HepG2 (cell line): ENCODE measurements around the gene ANKS1A. TPM values are rescaled to one million over a fixed set of nuclear protein-coding genes. Genes with fewer than 3 reads are reported as not detected.

ENCODE experiments used
- ATAC-seq: fragments of 200-7000 bp; cut with Tn5 transposase; 3 replicates; pipeline ENCODE4 v1.9.1; 2020; ENCODE audit warnings: mild to moderate bottlenecking, moderate library complexity
- BruUV-seq: library from RNA; stranded (reverse); fragments of 400-500 nt; replicated peaks from 2 replicates; lab custom pipeline; 2021; lab: Mats Ljungman, UMichigan
- CTCF ChIA-PET: fragments of 300-600 bp; formaldehyde crosslinking; extraction: SDS; loops from one replicate; lab custom pipeline; 2021; ENCODE audit warnings: low total read pairs, inconsistent platforms, low intra/inter-chr PET ratio; lab: Yijun Ruan, JAX
- POLR2A ChIA-PET: fragments of 350-600 bp; sonication (Branson Sonifier 250); formaldehyde crosslinking; loops from one replicate; lab custom pipeline; 2020; ENCODE audit warnings: antibody characterized with exemption, inconsistent platforms; lab: Yijun Ruan, JAX
- DNase-seq: peaks from one replicate; pipeline ENCODE4 v3.0.0-alpha.2; 2015; ENCODE audit warnings: low spot score
- FAIRE-seq: peaks from 3 replicates; lab custom pipeline; 2011; peaks lifted over from hg19 to GRCh38; lab: Jason Lieb, UNC
- H2AFZ ChIP-seq: one replicate; pipeline ENCODE4 v1.6.1; 2011; ENCODE audit warnings: low read length, inconsistent platforms
- H3K27ac ChIP-seq: fragments of 300-600 bp; 3 replicates; pipeline ENCODE4 v1.8.0; 2011; ENCODE audit warnings: mixed run types, mild to moderate bottlenecking, mixed read lengths, low read length, inconsistent platforms; ENCODE audit not compliant: insufficient read depth; ENCODE audit errors: extremely low read length
- H3K27me3 ChIP-seq, 2 experiments: fragments of 200-600 bp in 1 of 2; 2 replicates in 1 of 2; 3 replicates in 1 of 2; pipeline versions ENCODE4 v1.6.0 to v1.8.0; 2011; ENCODE audit warnings: low read length in 2 of 2, mild to moderate bottlenecking in 2 of 2, moderate library complexity in 2 of 2, inconsistent platforms in 1 of 2; ENCODE audit not compliant: insufficient read depth in 2 of 2, control insufficient read depth in 1 of 2
- H3K36me3 ChIP-seq, 2 experiments: fragments of 200-600 bp in 1 of 2; replicated peaks in 1 of 2; 2 replicates in 1 of 2; 3 replicates in 1 of 2; pipeline versions ENCODE4 v1.5.1 to v1.8.0; 2011; ENCODE audit warnings: low read length in 2 of 2, inconsistent platforms in 1 of 2; ENCODE audit not compliant: insufficient read depth in 2 of 2, control insufficient read depth in 1 of 2
- H3K4me1 ChIP-seq: 2 replicates; pipeline ENCODE4 v1.5.1; 2012; ENCODE audit warnings: low read length, inconsistent platforms; ENCODE audit not compliant: insufficient read depth
- H3K4me2 ChIP-seq: 2 replicates; pipeline ENCODE4 v1.6.0; 2011; ENCODE audit warnings: low read depth, low read length, inconsistent platforms
- H3K4me3 ChIP-seq, 3 experiments: fragments of 200-600 bp in 1 of 3; sonication (generic), shearing (Covaris generic) in 1 of 3; replicated peaks in 1 of 3; 2 replicates each; pipeline ENCODE4 v1.5.1; 2011 to 2016; ENCODE audit warnings: low read length in 3 of 3, inconsistent platforms in 2 of 3, low read depth in 2 of 3, mild to moderate bottlenecking in 2 of 3, control low read depth in 1 of 3, mixed read lengths in 1 of 3; ENCODE audit not compliant: insufficient read depth in 1 of 3
- H3K79me2 ChIP-seq: one replicate; pipeline ENCODE4 v1.6.1; 2011; ENCODE audit warnings: low read length, inconsistent platforms; ENCODE audit not compliant: insufficient read depth
- H3K9ac ChIP-seq: 2 replicates; pipeline ENCODE4 v1.6.0; 2011; ENCODE audit warnings: mild to moderate bottlenecking, low read depth, low read length, inconsistent platforms; ENCODE audit not compliant: insufficient read depth
- H3K9me3 ChIP-seq: 2 replicates; pipeline ENCODE4 v1.5.1; 2012; ENCODE audit warnings: mild to moderate bottlenecking, low read length
- H4K20me1 ChIP-seq: 2 replicates; pipeline ENCODE4 v1.6.0; 2011; ENCODE audit warnings: inconsistent platforms, mild to moderate bottlenecking, low read length, moderate library complexity; ENCODE audit not compliant: insufficient read depth
- PAWR ChIP-seq: sonication (generic); formaldehyde crosslinking; IDR thresholded peaks from 2 replicates; pipeline ENCODE4 v1.4.0; 2020; ENCODE audit warnings: missing genetic modification reagents, mild to moderate bottlenecking, borderline replicate concordance
- SMAD9 ChIP-seq: sonication (generic); formaldehyde crosslinking; IDR thresholded peaks from 2 replicates; pipeline ENCODE4 v1.5.1; 2020; ENCODE audit warnings: mild to moderate bottlenecking, missing genetic modification reagents
- ZBTB14 ChIP-seq: sonication (generic); formaldehyde crosslinking; IDR thresholded peaks from 2 replicates; pipeline ENCODE4 v1.4.0; 2020; ENCODE audit warnings: missing genetic modification reagents
- ZNF18 ChIP-seq: sonication (generic); formaldehyde crosslinking; IDR thresholded peaks from 2 replicates; pipeline ENCODE4 v1.8.0; 2022; ENCODE audit warnings: mild to moderate bottlenecking, missing genetic modification reagents; ENCODE audit not compliant: insufficient replicate concordance
- WGBS: methylation state at CpG from one replicate; pipeline ENCODE4 v1.1.6; 2017; ENCODE audit warnings: low lambda C conversion rate; 5-methylcytosine and 5-hydroxymethylcytosine counted together
- in situ Hi-C: cut with HindIII; loops from 2 replicates; pipeline ENCODE4 v1.10.0; 2017; ENCODE audit warnings: low pct_unique_long_range_greater_than_20kb; ENCODE audit not compliant: extremely low pct_ligation_motif_present
- intact Hi-C: fragments of 100-400 bp; cut with micrococcal nuclease; formaldehyde crosslinking; loops from one replicate; pipeline ENCODE4 v1.10.0; 2022; ENCODE audit not compliant: unreplicated experiment
- polyA plus RNA-seq, 8 experiments: library from polyadenylated mRNA; depleted of rRNA in 3 of 8; stranded (reverse) in 7 of 8; unstranded in 1 of 8; fragments of >200 nt; fragmentation: Illumina TruSeq in 4 of 8; extraction: Trizol in 4 of 8; gene quantifications; 2 replicates each; pipeline versions ENCODE4 v1.2.1 to v1.2.3, GENCODE V29; 2011 to 2016; ENCODE audit warnings: low read depth in 4 of 8, missing spikeins in 1 of 8, mixed read lengths in 1 of 8; ENCODE audit not compliant: insufficient read depth in 1 of 8
- total RNA-seq, 5 experiments: library from RNA; depleted of rRNA; stranded (reverse); fragments of >200 nt; fragmentation: Illumina TruSeq; extraction: Trizol; gene quantifications; 2 replicates each; pipeline ENCODE4 v1.2.3, GENCODE V29; 2016; ENCODE audit warnings: low read depth in 1 of 5

The ANKS1A gene
- total and polyA plus RNA-seq, 2 of the 13 experiments (the other 11 are each of a cell fraction or from before 2014, with no cell fraction given) = 7.2 to 15.1 TPM

DNA sequence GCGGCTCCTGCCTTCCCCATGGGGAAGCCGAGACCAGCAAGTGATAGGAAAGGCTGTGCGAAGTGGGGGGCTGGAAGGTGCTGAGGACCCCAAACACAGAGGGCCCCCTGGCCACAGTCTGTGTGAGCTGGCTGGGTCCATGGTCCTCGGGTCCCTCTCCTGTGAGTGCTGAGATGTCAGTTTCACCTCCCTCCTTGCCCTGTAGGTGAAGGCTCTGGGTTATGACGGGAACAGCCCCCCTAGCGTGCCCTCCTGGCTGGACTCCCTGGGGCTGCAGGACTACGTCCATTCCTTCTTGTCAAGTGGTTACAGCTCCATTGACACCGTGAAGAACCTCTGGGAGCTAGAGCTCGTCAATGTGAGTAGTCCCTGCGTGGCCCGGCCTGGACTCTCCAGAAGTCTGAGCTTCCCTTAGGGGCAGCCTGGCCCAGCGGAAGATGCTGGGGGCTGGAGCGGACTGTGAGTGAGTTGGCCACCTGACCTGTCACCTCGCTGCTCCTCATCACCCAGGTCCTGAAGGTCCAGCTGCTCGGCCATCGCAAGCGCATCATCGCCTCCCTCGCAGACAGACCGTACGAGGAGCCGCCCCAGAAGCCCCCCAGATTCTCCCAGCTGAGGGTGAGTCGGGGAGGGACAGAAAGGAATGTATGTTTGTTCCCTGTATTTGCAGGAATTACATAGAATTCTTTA, 190.4 kb downstream of the ANKS1A start:
- no peak for FAIRE-seq
- POLR2A ChIA-PET = interaction anchor here (0.6 kb wide), 1 partner anchor 15 kb away, joined by 3 read pairs; no protein-coding TSS in a partner anchor
- CTCF ChIA-PET = no interaction called here

More for the DNA sequence above, 190.4 kb downstream of the ANKS1A start:
- intact Hi-C loops = no loop called here
- no peak overlapping the region for H3K27ac ChIP-seq
- no TSS peak for BruUV-seq
- no peak overlapping the region for H3K4me3 ChIP-seq
- in situ Hi-C loops = no loop called here
- H3K27me3 ChIP-seq = no peaks in the 10 kb centered on the region
- H3K79me2 ChIP-seq = no peaks in the 10 kb centered on the region
- H3K4me1 ChIP-seq = no peaks in the 10 kb centered on the region
- no peak for DNase-seq
- peaks cover 24 to 32% of the 10 kb centered on the region in 2 experiments for H3K36me3 ChIP-seq
- H3K9me3 ChIP-seq = no peaks in the 10 kb centered on the region
- 95% methylated on average over 19 of the region's 23 CpGs for WGBS
- no peaks in the 10 kb centered on the region for H4K20me1 ChIP-seq
- H2AFZ ChIP-seq = no peak overlapping the region
- no peak overlapping the region for H3K4me2 ChIP-seq
- ATAC-seq = no peak
- TF ChIP-seq PAWR (CRISPR knock-in tag) = no peak
- no peak for TF ChIP-seq SMAD9
- TF ChIP-seq ZNF18 (CRISPR knock-in tag) = no peak
- no peak for TF ChIP-seq ZBTB14 (CRISPR knock-in tag)
- no peak overlapping the region for H3K9ac ChIP-seq
